NOMO-1 treated with dmso at 0.1 percent for 144 hours (cell line): ENCODE measurements around the gene SLC36A1.
"Not testable (repeated sequence)": the region's sequence is repeated elsewhere in the genome, so short reads cannot be mapped to it uniquely, and the experiment has no call there.

Source experiments
- DNase-seq: peaks from one replicate; lab custom pipeline; 2025; ENCODE audit not compliant: unreplicated experiment; lab: John Stamatoyannopoulos, UW

Gene SLC36A1

GRCh38 chr5:151483176-151483575, 35.8 kb downstream of the SLC36A1 start:
- DNase-seq, result peak; percentile 92

- DNase-seq, result peak; percentile 29
Observed at GRCh38 chr5:151483647-151484046, 36.2 kb downstream of the SLC36A1 start.

- DNase-seq, result no peak
Observed at GRCh38 chr5:151487544-151487943, 40.1 kb downstream of the SLC36A1 start.

DNA sequence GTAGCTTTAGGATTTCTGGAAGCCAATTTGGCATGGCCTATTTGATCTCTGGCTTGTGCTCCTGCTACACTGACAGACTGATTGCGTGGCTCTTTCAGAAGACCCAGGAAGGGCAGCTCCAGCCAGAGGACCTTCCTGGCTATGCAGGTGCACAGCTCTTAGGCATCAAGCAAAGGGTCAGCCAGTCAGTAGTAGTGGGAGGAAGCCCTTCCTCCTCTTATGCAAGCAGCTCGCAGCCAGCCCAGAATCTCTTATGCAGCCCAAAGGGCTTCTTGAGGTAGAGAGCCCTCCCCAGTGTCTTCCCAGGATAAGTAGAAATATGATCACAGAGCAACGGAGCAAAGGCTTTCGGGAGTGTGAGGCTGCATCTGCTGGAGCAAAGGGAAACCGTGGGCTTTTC, 43.2 kb downstream of the SLC36A1 start:
- no peak for DNase-seq

- no peak for DNase-seq
Observed at GRCh38 chr5:151491062-151491461, 43.7 kb downstream of the SLC36A1 start.

- DNase-seq, result no peak
Observed at GRCh38 chr5:151492729-151493128, 45.3 kb downstream of the SLC36A1 start.

DNA sequence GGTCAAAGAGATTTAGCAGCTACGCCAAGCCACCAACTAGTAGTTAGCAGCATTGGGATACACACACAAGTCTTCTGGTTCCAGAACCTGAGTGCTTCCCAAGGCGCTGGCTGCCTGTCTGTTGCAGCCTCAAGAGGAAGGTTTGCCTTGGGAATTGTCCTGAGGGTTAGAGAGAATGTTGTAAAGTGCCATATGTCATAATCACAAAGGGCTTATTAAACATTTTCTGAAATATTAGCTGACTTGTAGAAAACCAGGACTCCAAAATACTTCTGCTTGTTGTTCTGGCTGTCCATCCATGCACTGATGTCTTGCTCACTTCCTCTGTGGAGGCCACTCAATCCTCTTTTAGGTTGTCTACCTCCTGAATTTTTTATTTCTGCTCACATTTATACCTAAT, 46.3 kb downstream of the SLC36A1 start:
- no peak for DNase-seq

DNA sequence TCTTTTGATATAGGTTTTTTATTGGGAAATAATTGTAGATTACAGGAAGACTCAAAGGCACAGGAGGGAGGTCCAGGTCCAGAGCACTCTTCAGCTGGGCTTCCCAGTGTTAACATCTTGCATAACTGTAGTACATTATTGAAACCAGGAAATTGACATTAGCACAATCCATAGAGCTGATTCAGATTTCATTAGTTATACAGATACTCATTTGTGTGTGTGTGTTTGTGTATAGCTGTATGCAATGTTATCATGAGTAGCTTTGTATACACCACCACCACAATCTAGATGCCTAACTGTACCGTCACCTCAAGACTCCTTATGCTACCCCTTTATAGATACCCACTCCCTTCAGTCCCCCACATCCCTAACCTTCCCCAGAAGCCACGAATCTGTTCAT, 47.9 kb downstream of the SLC36A1 start:
- no peak for DNase-seq

- no peak for DNase-seq
Observed at GRCh38 chr5:151496041-151496484, 48.7 kb downstream of the SLC36A1 start.

- no peak for DNase-seq
Observed at GRCh38 chr5:151497391-151498002, 50.1 kb downstream of the SLC36A1 start.

- DNase-seq, result no peak
Observed at GRCh38 chr5:151498395-151499155, 51.2 kb downstream of the SLC36A1 start.

DNA sequence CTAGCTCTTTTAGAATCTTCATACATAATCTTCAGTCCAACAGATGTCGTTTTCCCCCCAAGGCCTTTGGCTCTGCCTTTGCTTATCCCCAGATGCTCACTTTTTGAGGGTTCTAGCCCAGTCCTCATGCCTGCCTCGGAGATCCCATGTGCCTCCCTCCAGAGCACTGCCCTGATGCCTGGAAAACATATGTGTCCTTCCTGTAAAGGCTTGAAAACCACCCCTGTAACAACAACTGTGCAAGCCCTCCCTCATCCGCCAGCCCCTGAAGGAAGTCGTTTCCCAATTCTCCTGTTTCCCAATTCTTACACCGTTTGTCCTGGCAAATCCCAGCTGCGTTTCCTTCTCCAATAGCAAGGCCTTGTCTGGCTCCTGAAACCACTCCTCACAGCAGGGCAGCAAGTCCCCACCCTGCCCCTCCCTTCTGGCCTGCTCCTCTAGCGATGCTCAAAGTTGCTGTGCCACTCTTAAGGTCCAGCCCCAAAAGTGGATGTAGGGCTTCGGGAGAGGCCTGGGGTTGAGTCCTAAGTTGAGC, 52.2 kb downstream of the SLC36A1 start:
- DNase-seq, result no peak

DNA sequence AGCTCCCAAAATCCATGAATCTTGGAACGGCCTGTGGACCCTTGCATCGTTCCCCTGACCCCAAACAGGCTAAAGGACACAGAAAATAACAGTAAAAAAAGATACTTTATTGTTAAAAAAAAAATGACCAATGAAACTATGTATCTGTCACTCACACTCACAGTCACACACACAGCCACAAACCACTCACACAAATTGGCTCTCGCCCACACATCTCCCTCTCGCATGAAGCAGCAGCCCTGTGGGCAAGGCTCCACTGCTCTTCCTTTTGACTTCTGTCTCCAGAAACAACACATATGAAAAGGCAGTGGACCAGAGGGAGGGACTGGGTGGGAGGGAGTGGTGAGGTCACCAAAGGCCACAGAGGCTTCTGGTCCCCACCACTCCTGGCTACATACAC, 56.6 kb downstream of the SLC36A1 start:
- no peak for DNase-seq

DNA sequence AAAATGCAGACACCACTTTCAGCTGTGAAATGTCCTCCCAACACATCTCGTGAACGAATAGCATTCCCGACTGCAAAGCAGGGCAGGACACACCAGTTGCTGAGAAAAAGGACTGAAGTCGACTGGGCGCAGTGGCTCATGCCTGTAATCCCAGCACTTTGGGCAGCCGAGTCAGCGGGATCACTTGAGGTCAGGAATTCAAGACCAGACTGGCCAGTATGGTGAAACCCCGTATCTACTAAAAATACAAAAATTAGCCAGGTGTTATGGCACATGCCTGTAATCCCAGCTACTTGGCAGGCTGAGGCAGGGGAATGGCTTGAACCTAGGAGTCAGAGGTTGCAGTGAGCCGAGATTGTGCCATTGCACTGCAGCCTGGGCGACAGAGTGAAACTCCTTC, 60.9 kb downstream of the SLC36A1 start:
- not testable (repeated sequence) for DNase-seq

- no peak for DNase-seq
Observed at GRCh38 chr5:151509231-151509630, 61.8 kb downstream of the SLC36A1 start.

DNA sequence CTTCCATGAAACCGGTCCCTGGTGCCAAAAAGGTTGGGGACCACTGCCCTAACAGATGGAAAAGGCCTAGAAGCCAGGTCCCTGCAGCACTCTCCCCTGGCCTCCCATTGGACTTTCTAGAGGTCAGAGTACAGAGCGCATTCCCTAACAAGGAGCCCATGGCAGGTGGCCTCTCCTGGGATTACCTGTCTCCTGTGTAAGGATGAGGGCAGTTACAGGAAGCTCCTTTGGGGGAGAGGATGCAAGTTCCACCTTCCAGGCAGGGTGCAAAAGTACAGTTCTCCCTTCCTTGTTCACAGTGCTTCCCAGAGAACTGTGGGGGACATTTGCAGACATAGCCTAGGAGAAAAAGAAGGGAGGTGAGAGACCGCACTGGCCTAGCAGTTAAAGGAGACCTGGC, 62.4 kb downstream of the SLC36A1 start:
- DNase-seq, result no peak

GRCh38 chr5:151517122-151517920, 69.9 kb downstream of the SLC36A1 start:
- no peak for DNase-seq

DNA sequence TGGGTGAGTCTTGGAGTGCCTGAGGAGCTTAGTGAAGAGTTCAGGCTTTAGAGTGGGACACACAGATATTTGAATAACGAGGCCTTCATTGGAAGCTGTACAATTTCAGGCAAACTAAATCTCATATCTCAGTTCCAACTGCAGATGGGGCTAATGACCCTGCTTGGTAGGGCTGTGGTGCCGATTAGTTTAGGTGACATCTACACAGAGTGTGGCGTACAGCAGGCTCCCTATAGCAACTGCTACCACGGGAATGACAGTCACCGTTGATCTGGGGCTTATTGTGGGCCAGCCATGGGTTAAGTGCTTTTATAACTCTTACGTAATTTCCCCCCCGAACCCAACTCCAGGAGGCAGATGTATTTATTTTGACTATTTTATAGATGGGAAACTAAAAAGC, 72.9 kb downstream of the SLC36A1 start:
- no peak for DNase-seq

- DNase-seq, result no peak
Observed at GRCh38 chr5:151522226-151522625, 74.8 kb downstream of the SLC36A1 start.

- DNase-seq, result peak; percentile 27
Observed at GRCh38 chr5:151523335-151523734, 75.9 kb downstream of the SLC36A1 start.

DNA sequence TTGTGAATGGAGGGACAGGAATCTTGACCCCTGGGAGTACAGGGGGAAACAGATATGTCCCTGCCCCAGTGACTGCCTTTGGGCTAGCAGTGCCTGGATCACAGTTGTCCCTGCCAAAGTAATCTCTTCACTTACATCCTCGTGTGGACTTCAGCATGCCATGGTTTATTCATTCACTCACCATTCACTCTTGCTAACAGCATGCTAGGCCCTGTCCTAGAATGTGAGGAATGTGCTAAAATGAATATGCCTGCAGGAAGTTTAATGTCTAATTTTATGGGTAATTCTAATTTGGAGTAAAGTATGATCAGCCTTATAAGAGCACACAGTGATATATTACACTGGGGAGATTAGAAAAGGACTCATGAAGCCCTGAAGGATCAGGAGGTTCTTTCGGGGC, 80.8 kb downstream of the SLC36A1 start:
- no peak for DNase-seq

- DNase-seq, result no peak
Observed at GRCh38 chr5:151528996-151529395, 81.6 kb downstream of the SLC36A1 start.
